CD1c-positive myeloid dendritic cell (primary cell): ENCODE results near the gene DNAJC1.

Experiments used
- DNase-seq: peaks from one replicate; pipeline ENCODE4 v3.0.0-alpha.2; 2016; ENCODE audit errors: extremely low spot score

The DNAJC1 gene

DNA sequence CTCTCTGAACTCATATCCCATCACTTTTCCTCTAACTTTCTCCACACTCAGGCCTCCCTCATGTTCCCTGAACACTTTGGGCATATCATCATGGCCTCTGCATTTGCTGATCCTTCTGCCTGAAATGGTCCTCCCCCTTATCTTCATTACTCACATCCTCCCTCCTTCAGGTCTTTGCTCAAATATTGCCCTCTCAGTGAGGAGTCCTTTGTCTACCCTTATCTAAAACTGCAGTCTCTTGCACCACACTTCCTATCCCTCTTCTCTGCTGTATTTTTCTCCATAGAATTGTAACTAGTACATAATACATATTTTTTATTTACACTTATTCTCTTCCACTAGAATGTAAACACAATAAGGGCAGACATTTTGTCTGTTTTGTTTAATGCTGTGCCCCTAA lies 41.7 kb downstream of the DNAJC1 start:
- no peak for DNase-seq

DNA sequence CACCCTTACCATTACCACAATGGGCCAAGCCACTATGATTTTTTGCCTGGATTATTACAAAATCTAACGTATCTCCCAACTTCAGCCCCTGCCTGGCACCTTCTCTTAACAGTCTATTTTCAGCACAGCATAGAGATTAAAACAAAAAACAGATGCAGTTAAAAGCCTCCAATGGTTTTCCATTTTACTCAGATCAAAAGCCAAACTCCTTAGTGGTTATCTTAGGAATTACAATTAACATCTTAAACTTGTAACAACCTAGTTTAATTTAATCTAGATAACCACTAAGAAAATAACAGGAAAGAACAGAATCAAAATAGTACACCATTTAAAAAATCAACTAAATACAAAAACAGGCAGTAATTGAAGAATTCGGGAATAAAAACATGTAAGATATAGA lies 43.5 kb downstream of the DNAJC1 start:
- no peak for DNase-seq

DNA sequence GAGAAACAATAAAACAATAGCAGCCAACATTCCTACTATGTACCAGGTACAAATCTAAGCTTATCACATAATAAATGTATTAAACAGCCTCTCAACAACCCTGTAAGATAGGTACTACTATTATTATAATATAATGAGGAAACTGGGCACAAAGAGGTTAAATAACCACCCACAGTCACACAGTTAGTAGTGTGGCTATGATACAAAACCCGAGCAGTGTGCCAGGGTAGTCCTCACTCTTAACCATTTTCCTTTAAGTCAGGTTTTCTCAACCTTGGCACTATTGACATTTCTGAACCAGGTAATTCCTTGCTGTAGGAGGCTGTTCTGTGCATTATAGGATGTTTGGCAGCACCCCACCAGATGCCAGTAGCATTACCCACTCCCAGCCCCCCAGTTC lies 48.8 kb downstream of the DNAJC1 start:
- peak; percentile 11 for DNase-seq

DNA sequence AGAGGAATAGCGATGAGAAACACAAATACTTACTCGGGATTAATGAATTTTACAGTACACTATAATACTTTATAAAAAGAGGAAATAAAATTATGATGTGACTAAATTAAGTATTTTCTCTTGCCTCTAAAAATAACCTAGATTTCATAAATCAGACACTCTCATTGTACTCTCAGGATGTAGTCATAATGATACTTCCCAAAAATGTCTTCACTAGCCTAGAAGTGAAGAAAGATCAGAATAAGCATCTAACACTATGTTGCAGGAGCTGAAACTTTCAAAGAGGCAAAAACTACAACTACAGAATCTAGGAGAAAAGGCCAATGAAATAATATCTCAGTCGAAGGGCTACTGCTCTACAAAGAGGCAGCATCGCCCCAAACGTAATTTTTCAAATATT lies 49.4 kb downstream of the DNAJC1 start:
- DNase-seq, result peak; percentile 89

DNA sequence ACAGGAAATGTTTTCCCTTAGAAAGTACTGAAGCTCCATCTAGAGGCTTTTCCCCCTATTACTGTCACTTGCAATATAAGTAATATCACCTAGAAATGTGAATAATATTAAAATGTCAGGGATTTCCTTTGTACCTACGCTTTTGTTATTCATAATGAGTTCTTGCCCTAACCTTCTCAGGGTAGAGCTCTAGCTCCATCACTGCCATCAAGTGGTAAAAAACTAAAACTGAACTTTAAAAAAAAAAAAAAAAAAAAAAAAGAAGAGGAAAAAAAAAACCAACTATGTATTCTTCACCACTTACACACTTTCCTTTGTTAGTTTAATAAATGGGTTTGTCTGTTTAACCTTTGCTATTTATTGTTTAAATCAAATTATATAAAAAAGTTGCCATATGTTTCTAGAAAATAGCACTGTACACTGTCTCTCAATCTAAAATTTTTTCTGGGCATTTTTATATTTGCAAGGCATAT lies 49.9 kb downstream of the DNAJC1 start:
- peak; percentile 32 for DNase-seq

DNA sequence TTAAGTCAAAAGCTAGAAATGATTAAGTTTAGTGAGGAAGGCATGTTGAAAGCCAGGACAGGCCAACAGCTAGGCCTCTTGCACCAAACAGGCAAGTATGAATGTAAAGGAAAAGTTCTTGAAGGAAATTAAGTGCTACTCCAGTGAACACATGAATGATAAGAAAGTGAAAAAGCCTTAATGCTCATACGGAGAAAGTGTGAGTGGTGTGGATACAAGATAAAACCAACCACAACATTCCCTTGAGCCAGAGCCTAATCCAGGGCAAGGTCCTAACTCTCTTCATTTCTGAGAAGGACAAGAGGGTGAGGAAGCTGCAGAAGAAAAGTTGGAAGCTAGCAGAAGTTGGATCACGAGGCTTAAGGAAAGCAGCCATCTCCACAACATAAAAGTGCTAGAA lies 53.0 kb downstream of the DNAJC1 start:
- no peak for DNase-seq

DNA sequence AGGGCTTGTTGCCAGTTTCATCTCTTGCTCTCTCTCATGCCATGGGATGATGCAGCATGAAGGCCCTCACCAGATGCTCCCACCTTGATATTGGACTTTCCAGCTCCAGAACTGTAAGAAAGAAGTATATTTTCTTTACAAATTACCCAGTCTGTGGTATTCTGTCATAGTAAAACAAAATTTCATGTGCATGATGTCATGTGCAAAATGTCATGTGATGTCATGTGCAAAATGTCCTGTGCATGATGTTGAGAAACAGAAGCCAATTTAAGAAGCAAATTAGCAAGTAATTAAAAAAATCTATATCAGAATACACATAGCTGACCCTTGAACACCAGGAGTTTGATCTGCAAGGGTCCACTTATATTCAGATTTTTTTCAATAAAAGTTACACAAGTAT lies 56.6 kb downstream of the DNAJC1 start:
- DNase-seq, result no peak

DNA sequence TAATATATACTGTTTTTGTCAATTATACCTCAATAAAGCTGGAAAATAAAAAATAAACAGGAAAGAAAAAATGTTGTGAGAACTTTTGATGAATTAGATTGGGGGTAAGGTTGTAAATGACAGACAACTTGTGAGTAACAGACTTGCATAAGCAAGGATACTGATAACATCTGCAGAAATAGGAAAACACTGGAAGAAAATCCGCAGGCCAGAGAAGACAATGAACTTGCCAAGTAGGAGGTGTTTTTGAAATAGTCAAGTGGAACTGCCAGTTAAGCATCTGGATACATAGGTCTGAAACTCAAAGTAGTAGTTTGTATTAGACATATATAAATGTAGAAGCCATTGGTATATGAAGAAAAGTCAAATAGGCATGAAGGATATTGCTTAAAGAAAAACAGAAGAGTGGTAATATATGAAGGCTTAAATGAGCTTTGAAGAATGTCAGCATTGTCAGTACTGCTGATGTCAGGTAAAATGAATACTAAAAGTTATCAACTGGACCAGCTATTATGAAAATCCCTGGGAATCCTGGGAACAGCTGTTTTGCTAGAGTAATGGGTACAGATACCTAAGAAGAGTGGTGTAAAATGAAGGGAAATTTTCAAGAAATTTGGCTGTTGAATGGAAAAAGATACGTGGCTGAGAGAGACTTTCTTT lies 58.7 kb downstream of the DNAJC1 start:
- DNase-seq, result no peak

DNA sequence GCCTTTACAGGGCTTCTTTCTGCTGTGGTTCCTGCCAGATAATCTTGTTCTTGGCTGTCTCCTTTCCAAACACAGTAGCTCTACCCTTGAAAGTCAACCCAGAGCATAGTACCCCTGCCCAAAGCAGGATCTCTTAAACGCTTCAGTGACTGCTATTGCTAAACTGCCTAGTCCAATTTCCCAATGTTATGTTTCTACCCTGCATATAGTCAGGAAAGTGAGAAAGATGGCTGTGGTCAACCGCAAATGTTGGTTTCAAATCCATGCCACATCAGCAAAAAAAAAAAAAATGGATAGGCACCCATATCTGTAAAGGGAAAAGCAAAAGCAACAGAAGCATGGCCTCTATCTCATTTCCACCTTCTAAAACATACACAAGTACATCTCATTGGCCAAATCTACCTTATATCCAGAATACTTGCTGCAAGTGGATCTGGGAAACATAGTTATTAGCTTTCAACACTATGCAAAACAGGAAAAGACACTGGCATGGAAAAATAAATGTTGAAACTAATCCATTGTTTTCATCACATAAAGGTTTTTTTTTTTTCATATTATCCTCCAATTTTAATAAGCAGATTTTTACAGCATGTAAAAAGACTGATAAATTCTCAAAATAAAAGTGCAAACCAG lies 59.8 kb downstream of the DNAJC1 start:
- peak; percentile 22 for DNase-seq

DNA sequence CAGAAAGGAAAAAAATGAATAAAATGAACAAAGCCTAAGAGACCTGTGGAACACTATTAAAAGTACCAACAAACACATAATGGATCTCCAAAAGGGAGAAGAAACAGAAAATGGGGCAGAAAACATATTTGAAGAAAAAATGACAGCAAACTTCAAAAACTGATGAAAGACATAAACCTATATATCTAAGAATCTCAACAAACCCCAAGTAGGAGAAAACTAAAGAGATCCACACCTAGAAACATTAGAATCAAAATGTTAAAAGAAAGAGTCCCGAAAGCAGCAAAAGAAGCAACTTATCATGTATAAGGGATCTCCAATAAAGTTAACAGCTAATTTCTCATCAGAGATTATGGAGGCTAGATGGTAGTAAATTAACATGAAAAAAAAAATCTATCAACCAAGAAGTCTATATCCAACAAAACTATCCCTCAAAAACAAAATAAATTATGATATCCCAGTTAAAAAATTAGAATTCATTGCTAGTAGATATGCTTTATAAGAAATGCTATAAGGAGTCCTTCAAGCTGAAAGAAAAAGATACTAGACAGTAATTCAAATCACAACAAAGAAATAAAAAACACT lies 68.0 kb downstream of the DNAJC1 start:
- DNase-seq, result no peak

DNA sequence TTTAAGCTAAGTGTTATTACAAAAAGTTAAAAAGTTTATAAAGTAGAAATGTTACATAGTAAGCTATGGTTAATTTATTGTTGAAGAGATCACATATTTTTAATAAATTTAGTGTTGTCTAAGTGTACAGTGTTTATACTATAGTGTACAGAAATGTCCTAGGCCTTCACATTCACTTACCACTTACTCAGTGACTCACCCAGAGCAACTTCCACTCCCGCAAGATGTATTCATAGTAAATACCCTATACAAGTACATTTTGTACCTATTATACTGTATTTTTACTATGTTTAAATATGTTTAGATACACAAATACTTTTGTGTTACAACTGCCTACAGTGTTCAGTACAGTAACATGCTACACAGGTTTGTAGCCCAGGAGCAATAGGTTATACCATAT lies 69.2 kb downstream of the DNAJC1 start:
- DNase-seq, result no peak

DNA sequence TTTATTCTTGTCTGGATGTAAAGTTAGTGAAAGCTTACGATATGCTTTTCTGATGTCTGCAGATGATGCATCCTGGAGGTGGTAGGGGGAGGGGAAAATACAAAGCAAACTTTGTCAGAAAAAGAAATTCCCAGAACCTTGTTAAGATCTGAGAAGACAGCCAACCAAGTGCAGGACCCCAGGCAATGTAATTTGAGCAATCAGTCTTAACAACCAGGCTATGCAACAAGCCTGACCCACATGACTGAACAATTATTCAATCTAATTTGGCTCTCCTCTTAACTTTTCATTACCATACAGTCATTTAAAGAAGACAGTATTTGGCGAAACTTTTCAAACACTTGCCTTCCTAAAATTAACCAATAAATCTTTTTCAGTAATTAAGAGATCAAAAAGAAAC lies 74.5 kb downstream of the DNAJC1 start:
- DNase-seq, result no peak

DNA sequence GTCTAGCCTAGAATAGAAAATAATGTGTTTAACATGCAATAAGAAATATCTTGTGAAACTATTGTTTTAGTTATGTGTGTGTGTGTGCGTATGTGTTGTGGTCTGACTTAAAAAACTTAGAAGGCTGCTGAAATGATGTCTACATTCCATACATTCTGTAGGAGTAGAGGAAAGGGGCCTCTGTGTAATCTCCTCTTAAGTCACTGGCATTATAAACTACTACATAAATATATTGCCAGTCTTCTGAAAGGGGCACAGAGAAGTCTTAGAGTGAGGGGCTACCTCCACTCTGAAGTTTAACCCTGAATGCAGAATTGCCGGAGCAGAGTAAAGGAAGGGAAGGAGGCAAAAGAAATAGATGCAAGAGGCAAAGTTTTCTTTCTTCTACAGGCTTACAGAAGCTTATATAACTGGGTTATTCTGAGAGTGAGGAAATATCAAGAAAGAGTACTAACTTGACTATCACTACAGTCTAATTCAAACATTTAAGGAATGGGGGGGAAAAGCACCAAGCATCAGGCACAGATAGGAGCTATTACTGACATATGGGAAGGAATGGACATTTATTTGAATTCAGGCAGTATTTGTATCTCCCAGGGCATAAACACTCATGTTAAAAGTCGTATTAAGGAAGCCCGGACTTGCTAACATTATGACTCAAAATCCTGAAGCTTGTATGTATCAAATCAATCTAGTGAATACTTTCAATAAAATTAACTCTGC lies 75.7 kb downstream of the DNAJC1 start:
- DNase-seq, result no peak

DNA sequence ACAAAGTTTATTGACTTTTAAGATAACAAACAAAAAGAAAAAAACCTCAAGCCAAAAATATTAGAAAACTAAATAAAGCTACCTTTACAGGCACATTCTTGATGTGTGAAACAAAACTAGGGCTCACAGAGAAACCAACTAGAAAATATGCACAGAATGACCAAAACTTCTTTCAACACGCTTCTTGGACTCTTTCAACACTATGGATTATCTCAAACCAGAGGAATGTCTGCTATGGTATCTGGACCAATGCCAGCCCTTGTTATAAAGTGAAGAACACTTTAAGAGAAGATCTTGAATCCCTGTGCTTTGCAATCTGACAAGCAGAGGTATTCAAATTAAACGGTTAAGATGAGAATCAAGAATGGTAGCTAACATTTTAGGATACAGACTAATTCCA lies 76.6 kb downstream of the DNAJC1 start:
- DNase-seq, result no peak

DNA sequence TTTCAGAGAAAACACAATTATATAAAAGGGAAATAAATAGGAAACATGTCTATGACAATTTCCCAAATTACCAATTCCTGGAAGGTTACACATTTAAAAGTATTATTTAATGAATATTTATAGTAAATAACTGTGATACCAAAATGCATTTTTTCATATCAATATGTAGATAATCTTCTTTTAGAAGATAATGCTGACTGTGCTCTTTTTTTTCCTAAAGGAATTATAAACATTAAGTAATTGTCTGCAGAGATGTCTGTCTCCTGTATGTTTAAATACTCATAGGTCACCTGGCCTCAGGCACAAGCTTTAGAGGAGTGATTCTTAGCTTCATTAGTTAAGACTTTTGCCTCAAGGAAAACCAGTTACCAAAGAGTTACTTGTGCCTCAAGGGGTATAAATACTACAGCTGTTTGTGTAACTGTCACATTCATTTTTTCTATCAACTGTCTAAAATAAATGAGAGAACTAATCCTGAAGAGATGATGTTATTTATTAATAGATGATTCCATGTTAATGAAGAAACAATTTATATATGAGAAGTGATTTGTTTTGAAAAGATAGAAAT lies 77.1 kb downstream of the DNAJC1 start:
- no peak for DNase-seq

DNA sequence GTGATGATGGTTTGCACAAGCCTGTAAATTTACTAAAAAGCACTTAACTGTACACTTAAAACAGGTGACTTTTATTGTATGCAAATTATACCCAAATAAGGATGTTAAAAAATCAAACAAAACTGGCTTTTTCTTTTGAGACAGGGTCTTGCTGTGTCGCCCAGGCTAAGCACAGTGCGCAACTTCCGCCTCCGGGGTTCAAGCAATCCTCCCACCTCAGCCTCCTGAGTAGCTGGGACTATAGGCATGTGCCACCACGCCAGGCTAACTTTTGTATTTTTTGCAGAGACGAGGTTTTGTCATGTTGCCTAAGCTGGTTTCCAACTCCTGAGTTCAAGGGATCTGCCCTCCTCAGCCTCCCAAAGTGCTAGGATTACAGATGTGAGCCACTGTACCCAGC lies 77.7 kb downstream of the DNAJC1 start:
- no peak for DNase-seq

DNA sequence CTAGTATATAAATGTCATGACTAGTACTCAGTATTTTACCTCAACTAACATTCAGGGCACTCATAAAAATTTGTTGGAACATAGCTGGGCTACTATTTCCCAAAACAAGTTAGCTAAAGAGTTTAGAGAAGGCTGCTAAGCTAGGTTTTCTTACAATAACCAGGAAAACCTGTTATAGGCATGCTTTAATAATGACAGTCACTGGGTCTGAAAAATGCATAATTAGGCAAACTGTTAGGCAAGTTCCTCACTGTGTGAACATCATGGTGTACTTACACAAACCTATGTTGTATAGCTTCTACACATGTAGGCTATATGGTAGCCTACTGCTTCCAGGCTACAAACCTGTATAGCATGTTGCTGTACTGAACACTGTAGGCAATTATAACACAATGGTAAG lies 79.0 kb downstream of the DNAJC1 start:
- DNase-seq, result no peak

DNA sequence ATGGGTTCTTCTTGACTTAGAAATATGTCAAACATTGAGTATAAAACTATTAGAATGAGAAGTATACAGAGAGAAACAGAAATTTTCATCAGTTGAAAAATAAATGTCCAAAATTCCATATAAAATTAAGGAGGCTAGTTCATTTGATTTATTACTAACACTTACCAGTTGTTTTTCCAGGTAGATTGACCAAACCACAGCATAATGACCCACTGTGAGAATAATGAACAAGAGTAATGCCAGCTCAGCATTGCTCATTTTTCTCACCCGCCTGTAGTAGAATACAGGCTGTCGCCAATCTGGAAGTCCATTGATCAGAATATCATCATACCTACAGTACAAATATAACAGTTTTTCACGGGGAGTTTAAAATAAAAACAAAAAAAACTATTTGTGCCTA lies 82.9 kb downstream of the DNAJC1 start:
- no peak for DNase-seq

DNA sequence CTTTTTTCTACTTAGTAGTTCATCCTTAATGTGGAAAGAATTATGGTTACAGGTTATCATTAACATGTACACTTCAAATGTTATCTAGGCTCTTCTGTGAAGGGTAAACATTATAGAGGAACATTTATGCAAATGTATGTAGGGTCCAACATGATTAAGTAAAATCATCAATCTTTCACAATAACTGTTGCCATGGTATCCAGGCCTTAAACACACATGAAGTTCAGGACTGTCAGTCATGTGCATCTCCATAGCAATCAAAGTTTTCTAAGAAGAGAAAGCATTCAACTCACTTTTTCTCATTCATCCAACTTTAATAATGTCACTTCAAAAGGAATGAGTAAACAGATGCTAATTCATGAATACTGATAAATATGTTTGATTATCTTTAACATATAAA lies 83.6 kb downstream of the DNAJC1 start:
- no peak for DNase-seq

DNA sequence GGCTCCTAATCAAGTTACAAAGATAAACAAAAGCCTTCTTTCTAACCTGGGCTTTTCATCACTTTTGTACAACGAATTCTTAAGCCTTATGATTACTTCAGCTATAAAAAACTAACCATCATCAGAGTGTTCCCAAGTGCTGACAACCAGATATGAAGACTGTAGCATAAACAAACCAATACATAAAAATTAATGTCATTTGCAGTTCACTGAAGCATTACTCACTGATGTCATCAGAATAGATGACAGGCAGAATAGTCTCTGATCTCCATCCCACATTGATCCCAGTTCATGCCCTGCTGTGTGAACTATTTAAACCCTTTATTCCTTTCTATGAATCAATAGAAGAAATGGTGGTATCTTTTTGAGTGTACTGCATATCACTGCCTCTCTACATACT lies 84.4 kb downstream of the DNAJC1 start:
- DNase-seq, result no peak

DNA sequence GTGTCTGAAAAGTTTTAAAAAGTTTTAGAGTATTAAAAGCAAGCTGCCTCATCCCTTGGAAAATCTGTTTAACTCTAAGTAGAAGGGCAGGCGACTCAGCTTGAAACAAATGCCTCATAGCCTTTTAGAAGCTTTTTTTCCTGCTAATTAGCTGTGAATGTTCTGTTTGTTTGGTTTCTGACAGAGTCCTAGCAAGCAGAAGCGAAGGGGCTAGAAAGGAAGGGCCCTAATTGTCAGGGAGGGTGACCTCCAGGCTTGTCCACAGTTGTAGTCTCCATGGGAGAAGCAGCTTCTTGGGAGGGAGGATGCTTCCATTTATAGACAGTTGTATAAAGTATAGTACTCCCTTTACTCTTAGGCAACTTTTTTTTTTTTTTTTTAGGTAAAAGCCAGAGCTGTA lies 90.9 kb downstream of the DNAJC1 start:
- no peak for DNase-seq

DNA sequence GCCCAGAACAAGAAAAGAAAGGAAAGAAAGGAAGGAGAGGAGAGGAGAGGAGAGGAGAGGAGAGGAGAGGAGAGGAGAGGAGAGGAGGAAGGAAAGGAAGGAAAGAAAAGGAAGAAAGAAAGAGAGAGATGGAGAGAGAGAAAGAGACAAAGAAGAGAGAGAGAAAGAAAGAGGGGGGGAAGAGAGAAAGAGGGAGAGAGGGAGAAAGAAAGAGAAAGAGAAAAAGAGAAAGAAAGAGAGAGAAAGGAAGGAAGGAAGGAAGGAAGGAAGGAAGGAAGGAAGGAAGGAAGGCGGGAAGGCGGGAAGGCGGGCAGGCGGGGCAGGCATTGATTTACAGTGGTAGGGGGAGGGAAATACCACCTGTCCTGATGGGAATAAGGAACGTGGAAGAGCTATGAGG lies 92.7 kb downstream of the DNAJC1 start:
- DNase-seq, result no peak

DNA sequence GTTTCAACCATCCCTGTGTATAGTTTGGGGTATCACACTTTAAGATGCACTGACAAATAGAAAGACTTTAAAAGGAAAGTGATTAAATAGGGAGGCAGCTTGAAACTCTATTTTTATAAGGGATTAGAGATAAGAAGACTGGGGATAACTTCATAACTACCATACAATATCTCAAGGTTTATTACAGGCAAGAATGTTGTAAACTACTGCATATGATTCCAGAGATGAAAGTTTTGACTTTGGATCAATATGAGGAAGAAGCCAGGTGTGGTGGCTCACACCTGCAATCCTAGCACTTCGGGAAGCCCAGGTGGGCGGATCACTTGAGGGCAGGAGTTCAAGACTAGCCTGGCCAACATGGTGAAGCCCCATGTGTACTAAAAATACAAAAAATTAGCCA lies 96.1 kb downstream of the DNAJC1 start:
- no peak for DNase-seq
